ENCODE measurements around the gene RECQL5.

GRCh38 chr17:75684924-75685323 lies 18.0 kb upstream of the RECQL5 start:
- TF ChIP-seq CTCF (tag by site-specific recombination; IDR thresholded peaks at IDR 0.05) = no peak
- TF ChIP-seq ZIC2 (tag by site-specific recombination; IDR thresholded peaks at IDR 0.05) = no peak
- TF ChIP-seq BCL11B (tag by site-specific recombination; IDR thresholded peaks at IDR 0.05; ENCODE audit: low read depth) = no peak
- no peak for TF ChIP-seq ZNF37A (tag by site-specific recombination; IDR thresholded peaks at IDR 0.05)
- TF ChIP-seq ZNF223 (tag by site-specific recombination; IDR thresholded peaks at IDR 0.05) = no peak
- no peak for TF ChIP-seq ZNF785 (tag by site-specific recombination; IDR thresholded peaks at IDR 0.05)
- TF ChIP-seq ZNF274 (IDR thresholded peaks at IDR 0.05; ENCODE audit: low read length) = no peak
- no peak for TF ChIP-seq ZNF274 (tag by site-specific recombination; IDR thresholded peaks at IDR 0.05; ENCODE audit: borderline replicate concordance)
- TF ChIP-seq ZSCAN23 (tag by site-specific recombination; IDR thresholded peaks at IDR 0.05) = no peak
- no peak for TF ChIP-seq MZF1 (tag by site-specific recombination; IDR thresholded peaks at IDR 0.05; ENCODE audit: borderline replicate concordance)
